Panc1 (cell line): ENCODE results near the gene RNU1-1. TPM values are rescaled to one million over a fixed set of nuclear protein-coding genes. Genes with fewer than 3 reads are reported as not detected.
"Not testable (repeated sequence)": the region's sequence is repeated elsewhere in the genome, so short reads cannot be mapped to it uniquely, and the experiment has no call there.

ENCODE experiments used
- ATAC-seq: fragments of 200-7000 bp; cut with Tn5 transposase; 2 replicates; pipeline ENCODE4 v1.9.1; 2020; ENCODE audit warnings: mild to moderate bottlenecking, moderate library complexity
- BruUV-seq: library from RNA; stranded (reverse); fragments of 400-500 nt; replicated peaks from 2 replicates; lab custom pipeline; 2021; lab: Mats Ljungman, UMichigan
- CTCF ChIA-PET: fragments of 300-600 bp; sonication (Branson Sonifier 250); formaldehyde crosslinking; loops from one replicate; lab custom pipeline; 2022; ENCODE audit warnings: antibody characterized with exemption; lab: Charles Lee
- POLR2A ChIA-PET: fragments of 300-600 bp; sonication (Branson Sonifier 250); formaldehyde crosslinking; loops from one replicate; lab custom pipeline; 2022; ENCODE audit warnings: antibody characterized with exemption; lab: Charles Lee
- DNase-seq: peaks from one replicate; pipeline ENCODE4 v3.0.0-alpha.2; 2010; ENCODE audit warnings: low read depth, low spot score
- H3K27ac ChIP-seq: 2 replicates; pipeline ENCODE4 v1.5.1; 2011; ENCODE audit warnings: mild to moderate bottlenecking, low read length, inconsistent platforms
- H3K27me3 ChIP-seq: fragments of 200-500 bp; sonication (Bioruptor generic); 2 replicates; pipeline ENCODE4 v1.6.0; 2014; ENCODE audit warnings: low read length, inconsistent platforms; ENCODE audit not compliant: control insufficient read depth, insufficient read depth
- H3K36me3 ChIP-seq: fragments of 200-500 bp; sonication (Bioruptor generic); 2 replicates; pipeline ENCODE4 v1.5.1; 2014; ENCODE audit warnings: inconsistent platforms, mild to moderate bottlenecking, low read length, moderate library complexity; ENCODE audit not compliant: control insufficient read depth, insufficient read depth
- H3K4me1 ChIP-seq: 2 replicates; pipeline ENCODE4 v1.5.1; 2011; ENCODE audit warnings: inconsistent platforms, mild to moderate bottlenecking, low read length, moderate library complexity; ENCODE audit not compliant: control insufficient read depth, insufficient read depth
- H3K4me3 ChIP-seq, 2 experiments: 2 replicates each; pipeline ENCODE4 v1.5.1; 2011 to 2012; ENCODE audit warnings: low read depth in 2 of 2, low read length in 2 of 2, mild to moderate bottlenecking in 2 of 2, inconsistent platforms in 1 of 2, moderate library complexity in 1 of 2
- H3K9me3 ChIP-seq: fragments of 200-500 bp; sonication (Bioruptor generic); 2 replicates; pipeline ENCODE4 v1.5.1; 2014; ENCODE audit warnings: low read depth, mild to moderate bottlenecking, inconsistent platforms, low read length, moderate library complexity; ENCODE audit not compliant: control insufficient read depth, insufficient read depth
- POLR2AphosphoS5 ChIP-seq: IDR thresholded peaks from 2 replicates; pipeline ENCODE4 v1.6.1; 2012; ENCODE audit warnings: mild to moderate bottlenecking, low read depth, low read length, moderate library complexity
- SIN3A ChIP-seq: IDR thresholded peaks from 2 replicates; pipeline ENCODE4 v1.6.1; 2012; ENCODE audit warnings: low read depth, mild to moderate bottlenecking, low read length, moderate library complexity, borderline replicate concordance; ENCODE audit not compliant: insufficient read depth
- in situ Hi-C: cut with HindIII; loops from 2 replicates; pipeline ENCODE4 v1.10.0; 2016; ENCODE audit warnings: low sequenced_read_pairs, low pct_unique_long_range_greater_than_20kb
- intact Hi-C: fragments of 100-400 bp; cut with micrococcal nuclease; formaldehyde crosslinking; loops from one replicate; pipeline ENCODE4 v1.10.0; 2022; ENCODE audit not compliant: unreplicated experiment
- total RNA-seq: library from RNA; stranded (reverse); gene quantifications from one replicate; pipeline ENCODE4 v1.2.1, GENCODE V29; 2021; ENCODE audit not compliant: unreplicated experiment

Gene RNU1-1
- total RNA-seq, 1 experiment from 2014 or later, result 1,290 TPM

DNA sequence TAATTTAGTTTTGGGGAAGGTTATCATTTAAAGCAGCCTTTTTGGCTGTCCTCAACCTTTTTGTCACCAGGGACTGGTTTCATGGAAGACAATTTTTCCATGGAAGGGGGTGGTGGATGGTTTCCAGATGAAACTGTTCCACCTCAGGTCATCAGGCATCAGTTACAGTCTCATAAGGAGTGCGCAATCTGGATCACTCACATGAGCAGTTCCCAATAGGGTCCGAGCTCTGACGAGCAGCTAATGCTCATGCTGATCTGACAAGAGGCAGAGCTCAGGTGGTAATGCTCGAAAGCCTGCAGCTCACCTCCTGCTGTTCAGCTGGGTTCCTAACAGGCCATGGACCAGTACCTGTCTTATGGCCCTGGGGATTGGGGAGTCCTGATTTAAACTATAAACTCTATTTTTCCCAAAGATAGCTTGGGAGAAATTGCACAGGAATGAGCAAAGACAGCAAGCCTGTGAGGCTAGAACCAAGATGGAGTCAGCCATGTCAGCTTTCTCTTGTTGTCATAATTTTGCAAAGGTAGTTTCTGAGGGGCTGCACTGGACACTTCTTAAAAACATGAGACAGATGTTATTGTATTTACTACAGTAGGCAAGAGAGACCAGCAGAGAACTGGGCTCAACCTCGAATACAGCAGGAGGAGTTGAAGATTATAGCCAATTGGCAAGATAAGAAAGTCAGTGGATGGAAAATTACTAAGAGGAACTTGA, 2.8 kb upstream of the RNU1-1 start:
- in situ Hi-C loops, H3K4me3 ChIP-seq, BruUV-seq, DNase-seq, H3K9me3 ChIP-seq, CTCF ChIA-PET, POLR2A ChIA-PET, H3K4me1 ChIP-seq, H3K27me3 ChIP-seq, H3K27ac ChIP-seq, H3K36me3 ChIP-seq, ATAC-seq, intact Hi-C loops: not testable (repeated sequence)

DNA sequence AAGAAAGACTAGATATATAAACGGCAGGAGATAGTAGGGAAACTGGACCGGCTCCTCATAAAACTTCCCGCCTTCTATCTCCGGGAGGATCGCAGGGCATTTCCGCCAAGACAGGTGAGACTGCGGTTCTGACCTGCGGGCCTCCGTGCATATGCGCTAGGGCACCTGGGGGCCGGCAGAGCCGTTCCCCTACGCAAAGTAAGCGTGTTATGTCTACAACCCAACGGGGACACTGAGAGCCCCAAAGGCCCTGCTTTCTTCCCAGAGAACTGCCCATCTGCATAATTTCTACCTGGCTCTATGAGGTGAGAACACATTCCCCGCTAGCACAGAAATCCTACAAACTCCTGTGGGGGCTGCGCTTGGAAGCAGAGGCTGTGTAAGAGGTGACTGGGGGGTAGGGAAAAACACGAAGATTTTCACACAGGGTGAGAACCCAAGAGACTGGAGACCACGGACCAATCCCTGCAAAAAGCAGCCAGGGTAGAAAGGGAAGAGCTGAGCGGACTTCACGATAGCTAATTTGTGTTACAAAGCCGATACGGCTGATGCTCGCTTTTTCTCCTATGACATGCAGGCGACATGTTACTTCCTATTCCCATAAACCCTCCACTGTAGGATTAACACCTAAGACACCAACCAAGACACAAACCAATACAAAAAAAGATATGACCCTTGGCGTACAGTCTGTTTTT, 526 bp downstream of the RNU1-1 start:
- TSS peak; percentile 100 for BruUV-seq
- in situ Hi-C loops, H3K36me3 ChIP-seq, CTCF ChIA-PET, H3K27me3 ChIP-seq, H3K27ac ChIP-seq, intact Hi-C loops, H3K9me3 ChIP-seq, H3K4me1 ChIP-seq: not testable (repeated sequence)
- peak; percentile 98 for TF ChIP-seq SIN3A
- TF ChIP-seq POLR2AphosphoS5, result peak; percentile 99
- peak overlapping the region; percentile 8 to 32; a peak in 3 of 4 replicates for H3K4me3 ChIP-seq
- DNase-seq, result peak; percentile 99
- peak; percentile 96 for ATAC-seq
- POLR2A ChIA-PET, result interaction anchor here (0.6 to 0.7 kb wide), 3 partner anchors 14 to 382 kb away, joined by 3 to 6 read pairs (median 3); partner anchors contain the start of gene RNU1-2

DNA sequence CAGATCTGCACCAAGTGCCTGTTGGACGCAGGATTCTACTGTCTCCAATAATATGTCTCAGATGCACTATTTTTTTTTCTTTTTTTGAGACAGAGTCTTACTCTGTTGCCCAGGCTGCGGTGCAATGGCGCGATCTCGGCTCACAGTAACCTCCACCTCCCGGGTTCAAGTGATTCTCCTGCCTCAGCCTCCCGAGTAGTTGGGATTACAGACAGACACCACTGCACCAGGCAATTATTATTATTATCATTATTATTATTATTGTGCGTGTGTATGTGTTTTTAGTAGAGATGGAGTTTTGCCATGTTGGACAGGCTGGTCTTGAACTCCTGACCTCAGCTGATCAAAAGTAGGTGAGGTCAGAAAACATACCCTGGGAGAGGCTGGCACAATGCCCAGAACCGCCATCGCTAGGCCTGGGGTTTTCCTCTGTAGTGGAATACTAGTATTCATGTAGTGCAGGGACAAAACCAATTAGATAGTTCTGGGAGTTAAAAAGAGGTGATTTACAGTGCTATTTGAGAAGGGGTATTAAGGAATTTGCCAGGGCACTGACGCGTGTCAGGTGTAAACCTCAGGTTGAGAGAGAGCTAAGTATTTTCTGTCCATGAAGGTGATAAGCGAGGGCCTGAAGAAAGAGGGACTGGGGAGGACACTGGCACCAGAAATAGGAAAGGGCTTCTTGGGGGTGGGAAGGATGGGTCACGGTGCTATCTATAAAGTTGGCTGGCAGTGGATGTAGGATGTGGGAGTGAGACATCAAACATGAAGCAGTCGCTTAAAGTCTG, 1.3 kb downstream of the RNU1-1 start:
- intact Hi-C loops, H3K27me3 ChIP-seq, H3K4me1 ChIP-seq, H3K9me3 ChIP-seq, in situ Hi-C loops, H3K27ac ChIP-seq, BruUV-seq, H3K36me3 ChIP-seq, DNase-seq, CTCF ChIA-PET, POLR2A ChIA-PET: not testable (repeated sequence)
- H3K4me3 ChIP-seq, result peak overlapping the region; percentile 8 to 32; a peak in 3 of 4 replicates
- peak; percentile 86 for ATAC-seq

DNA sequence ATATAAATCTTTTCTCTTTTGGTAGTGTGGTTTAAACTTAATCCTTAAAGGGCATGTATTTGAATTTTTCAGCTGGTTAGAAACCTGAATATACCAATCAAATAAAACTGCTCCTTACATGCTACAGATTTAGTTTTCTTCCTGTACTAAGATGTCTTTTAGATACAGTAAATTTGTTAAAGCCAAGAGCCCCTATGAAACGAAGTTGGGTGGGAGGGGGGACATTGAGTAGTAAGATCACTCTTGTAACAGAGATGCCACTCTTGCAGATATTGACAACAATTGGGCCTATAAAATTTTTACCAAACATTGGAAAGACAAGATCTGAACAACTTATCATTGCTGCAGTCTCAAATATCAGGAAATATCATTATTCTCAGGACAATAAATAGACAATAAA, 2.2 kb downstream of the RNU1-1 start:
- H3K27me3 ChIP-seq, POLR2A ChIA-PET, H3K4me1 ChIP-seq, intact Hi-C loops, H3K9me3 ChIP-seq, CTCF ChIA-PET, H3K27ac ChIP-seq, ATAC-seq, DNase-seq, H3K36me3 ChIP-seq, BruUV-seq, in situ Hi-C loops, H3K4me3 ChIP-seq: not testable (repeated sequence)

DNA sequence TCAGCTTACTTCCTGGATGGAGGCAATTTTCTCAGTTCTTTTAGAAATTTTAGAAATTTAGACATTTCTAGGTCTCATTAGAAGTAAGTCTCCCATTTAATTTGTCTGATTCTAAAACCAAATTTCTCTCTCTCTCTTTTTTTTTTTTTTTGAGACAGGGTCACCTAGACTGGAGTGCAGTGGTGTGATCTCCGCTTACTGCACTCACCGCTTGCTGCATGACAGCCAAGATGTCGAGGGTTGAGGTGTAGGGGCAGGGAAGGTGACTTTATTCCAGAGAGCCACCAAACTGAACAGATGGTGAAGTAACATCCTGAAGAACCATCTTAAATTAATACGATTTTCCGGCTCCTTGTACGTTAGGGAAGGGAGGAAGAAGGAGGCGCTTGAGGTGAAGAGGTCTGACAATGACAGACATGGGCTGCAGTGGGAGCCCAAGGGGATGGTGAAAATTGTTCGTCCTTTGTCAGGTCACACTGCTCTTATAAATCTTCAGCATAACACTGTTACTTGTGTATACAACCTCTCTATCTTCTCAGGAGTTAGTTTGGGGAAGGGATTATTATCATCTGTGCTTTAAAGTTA, 5.1 kb downstream of the RNU1-1 start:
- intact Hi-C loops, in situ Hi-C loops, CTCF ChIA-PET, H3K9me3 ChIP-seq, POLR2A ChIA-PET, H3K4me3 ChIP-seq, DNase-seq, H3K4me1 ChIP-seq, H3K36me3 ChIP-seq, H3K27me3 ChIP-seq, BruUV-seq, H3K27ac ChIP-seq, ATAC-seq: not testable (repeated sequence)

DNA sequence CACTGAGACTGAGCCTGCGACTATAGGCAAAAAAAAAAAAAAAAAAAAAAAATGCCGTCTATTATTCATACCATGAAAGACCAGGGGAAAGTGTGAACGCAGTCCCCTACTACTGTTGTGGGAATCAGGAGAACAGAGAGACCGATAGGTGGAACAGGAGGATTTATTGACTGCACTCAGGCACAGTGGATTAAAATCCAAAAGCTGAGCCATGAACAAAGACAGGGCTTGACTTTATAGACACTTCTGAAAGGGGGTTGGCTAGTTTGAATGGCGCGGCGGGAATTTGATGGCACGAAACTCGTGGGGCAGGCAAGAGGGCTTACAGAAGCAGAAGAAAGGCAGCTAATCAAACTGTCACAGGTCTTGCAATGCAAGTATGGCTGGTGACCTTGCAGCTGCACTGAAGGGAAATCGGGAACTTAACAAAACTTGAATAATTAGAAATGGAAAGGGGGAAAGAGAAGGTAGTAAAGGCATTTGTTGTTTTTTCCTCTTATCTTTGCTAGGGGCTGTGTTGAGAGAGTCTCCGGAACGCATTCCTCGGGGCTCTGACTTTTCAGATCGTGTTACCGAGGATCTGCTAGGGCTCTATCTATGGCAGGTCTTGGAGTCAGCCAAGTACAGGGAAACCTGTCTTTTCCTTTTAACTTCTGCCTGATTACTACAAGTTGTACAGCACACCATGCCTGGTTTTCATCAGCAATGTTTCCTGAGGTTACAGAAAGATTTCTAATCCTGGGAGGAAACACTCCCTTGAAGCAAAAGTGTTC, 7.5 kb downstream of the RNU1-1 start:
- in situ Hi-C loops, intact Hi-C loops, DNase-seq, H3K4me1 ChIP-seq, H3K27me3 ChIP-seq, ATAC-seq, H3K27ac ChIP-seq, H3K9me3 ChIP-seq, H3K4me3 ChIP-seq, POLR2A ChIA-PET, BruUV-seq, CTCF ChIA-PET, H3K36me3 ChIP-seq: not testable (repeated sequence)
